ENCODE measurements around the gene CHTF18.

Gene CHTF18

DNA sequence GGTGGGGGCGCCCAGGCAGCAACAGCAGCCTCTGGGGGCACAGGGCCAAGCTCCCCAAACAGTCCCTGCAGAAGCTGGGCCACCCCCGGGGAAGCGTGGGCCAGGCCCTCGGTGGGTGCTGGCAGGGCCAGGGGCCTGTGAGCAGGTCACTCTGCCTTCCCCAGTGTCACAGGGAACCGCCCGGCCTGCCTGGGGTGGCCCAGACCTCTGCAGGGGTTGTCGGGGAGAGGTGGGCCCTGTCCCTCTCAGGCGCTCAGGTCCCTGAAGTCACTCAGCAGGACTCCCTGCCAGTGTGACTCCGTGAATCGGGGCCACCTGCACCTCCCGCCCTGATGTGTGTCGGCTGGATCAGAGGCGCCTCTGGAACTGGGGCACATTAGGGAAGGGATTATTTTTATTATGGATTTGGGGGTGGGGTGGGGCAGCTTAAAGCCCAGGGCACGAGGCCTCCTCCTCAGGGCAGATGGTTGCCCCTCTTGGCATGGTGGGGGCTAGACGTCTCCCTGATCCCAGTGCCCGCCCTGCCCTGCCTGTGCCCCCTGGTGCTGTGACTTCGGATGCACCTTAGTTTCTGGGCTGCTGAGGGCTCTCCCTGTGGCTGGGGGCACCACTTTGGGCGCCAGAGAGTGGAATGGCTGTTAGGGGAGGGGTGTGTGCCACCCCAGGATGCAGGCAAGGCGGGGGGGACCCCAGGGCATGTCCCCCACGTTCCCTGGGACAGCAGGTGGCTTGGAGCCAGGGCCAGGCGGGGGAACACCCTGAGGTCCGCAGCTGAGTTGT is 13.4 kb downstream of the CHTF18 start:
- no peak for DNase-seq (ENCODE audit: extremely low read depth, low read depth)
- TF ChIP-seq, protein P1, sequence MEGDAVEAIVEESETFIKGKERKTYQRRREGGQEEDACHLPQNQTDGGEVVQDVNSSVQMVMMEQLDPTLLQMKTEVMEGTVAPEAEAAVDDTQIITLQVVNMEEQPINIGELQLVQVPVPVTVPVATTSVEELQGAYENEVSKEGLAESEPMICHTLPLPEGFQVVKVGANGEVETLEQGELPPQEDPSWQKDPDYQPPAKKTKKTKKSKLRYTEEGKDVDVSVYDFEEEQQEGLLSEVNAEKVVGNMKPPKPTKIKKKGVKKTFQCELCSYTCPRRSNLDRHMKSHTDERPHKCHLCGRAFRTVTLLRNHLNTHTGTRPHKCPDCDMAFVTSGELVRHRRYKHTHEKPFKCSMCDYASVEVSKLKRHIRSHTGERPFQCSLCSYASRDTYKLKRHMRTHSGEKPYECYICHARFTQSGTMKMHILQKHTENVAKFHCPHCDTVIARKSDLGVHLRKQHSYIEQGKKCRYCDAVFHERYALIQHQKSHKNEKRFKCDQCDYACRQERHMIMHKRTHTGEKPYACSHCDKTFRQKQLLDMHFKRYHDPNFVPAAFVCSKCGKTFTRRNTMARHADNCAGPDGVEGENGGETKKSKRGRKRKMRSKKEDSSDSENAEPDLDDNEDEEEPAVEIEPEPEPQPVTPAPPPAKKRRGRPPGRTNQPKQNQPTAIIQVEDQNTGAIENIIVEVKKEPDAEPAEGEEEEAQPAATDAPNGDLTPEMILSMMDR (IDR thresholded peaks at IDR 0.05; ENCODE audit: low read depth, low read length) = no peak

- no peak for DNase-seq (ENCODE audit: extremely low read depth, low read depth)
- TF ChIP-seq, protein P1 (IDR thresholded peaks at IDR 0.05; ENCODE audit: low read depth, low read length) = no peak
Measured at GRCh38 chr16:802461-802860, 14.0 kb downstream of the CHTF18 start.

- TF ChIP-seq, protein P1 (IDR thresholded peaks at IDR 0.05; ENCODE audit: low read depth, low read length) = no peak
- no peak for DNase-seq (ENCODE audit: extremely low read depth, low read depth)
Measured at GRCh38 chr16:802914-803753, 14.7 kb downstream of the CHTF18 start.

- TF ChIP-seq, protein P1 (IDR thresholded peaks at IDR 0.05; ENCODE audit: low read depth, low read length) = no peak
- DNase-seq (ENCODE audit: extremely low read depth, low read depth) = no peak
Measured at GRCh38 chr16:803754-804080, 15.3 kb downstream of the CHTF18 start.

DNA sequence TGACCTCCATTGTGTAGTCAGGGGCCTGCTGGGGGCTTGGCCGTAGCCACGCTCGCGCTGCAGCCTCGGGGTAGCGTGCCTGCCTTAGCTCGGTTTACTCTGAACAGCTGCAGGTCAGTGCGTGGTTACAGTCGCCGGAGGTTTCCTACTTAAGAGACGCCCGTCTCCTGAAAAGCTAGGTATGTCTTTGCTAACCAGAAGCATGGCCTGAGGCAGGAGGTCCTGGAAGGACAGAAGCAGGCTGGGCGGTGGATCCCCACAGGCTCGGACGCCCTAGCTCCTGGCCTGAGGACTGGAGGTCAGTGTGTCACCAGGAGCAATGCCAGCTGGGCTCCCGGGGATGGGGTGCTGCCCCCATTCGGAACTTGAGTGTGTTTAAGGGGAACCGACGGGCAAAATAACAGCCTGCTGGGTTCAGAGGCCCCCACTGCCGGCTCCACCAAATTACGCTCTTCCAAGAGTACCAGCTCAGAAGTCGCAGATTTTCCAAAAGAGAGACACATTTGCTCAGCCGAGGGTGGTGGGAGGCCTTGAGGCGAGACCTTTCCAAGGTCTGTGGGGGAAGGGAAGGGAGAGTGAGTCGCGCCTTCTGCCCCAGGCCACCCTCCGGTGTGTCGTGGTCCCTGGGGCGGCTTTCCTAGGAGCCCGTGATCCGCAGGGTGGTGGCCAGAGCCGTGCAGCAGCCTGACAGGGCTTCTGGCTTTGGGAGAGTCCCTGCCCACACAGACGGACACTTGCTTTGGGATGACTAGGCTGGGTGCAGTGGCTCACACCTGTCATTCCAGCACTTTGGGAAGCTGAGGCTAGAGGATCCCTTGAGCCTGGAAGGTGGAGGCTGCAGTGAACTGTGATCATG is 16.0 kb downstream of the CHTF18 start:
- DNase-seq (ENCODE audit: extremely low read depth, low read depth) = no peak

DNA sequence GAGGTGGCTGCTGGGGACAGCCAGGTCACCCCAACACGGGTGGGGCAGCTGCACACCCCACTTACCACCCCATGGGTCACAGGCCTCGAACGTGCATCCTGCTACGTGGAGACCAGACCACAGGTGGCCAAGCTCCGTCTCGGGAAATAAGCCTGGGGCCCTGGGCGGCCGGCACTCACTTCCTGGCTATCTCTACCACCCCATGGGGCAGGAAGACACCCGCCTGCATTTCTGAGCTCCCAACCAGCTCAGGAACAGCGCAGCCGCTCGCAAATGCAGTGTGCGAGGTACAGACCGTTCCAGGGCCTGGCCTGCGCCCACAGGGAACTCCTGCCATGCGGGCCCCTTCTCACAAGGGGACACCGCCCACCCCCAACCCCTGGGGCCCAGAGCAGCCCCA is 17.1 kb downstream of the CHTF18 start:
- TF ChIP-seq, protein P1 (IDR thresholded peaks at IDR 0.05; ENCODE audit: low read depth, low read length) = no peak
- no peak for DNase-seq (ENCODE audit: extremely low read depth, low read depth)

More for the DNA sequence above, 16.0 kb downstream of the CHTF18 start:
- TF ChIP-seq, protein P1 (IDR thresholded peaks at IDR 0.05; ENCODE audit: low read depth, low read length) = no peak
